NCI-H2107 (cell line): ENCODE measurements around the gene MANSC1.
"Not testable (repeated sequence)": the region's sequence is repeated elsewhere in the genome, so short reads cannot be mapped to it uniquely, and the experiment has no call there.

ENCODE experiments used
- DNase-seq: peaks from one replicate; lab custom pipeline; 2025; lab: John Stamatoyannopoulos, UW

Gene MANSC1

DNA sequence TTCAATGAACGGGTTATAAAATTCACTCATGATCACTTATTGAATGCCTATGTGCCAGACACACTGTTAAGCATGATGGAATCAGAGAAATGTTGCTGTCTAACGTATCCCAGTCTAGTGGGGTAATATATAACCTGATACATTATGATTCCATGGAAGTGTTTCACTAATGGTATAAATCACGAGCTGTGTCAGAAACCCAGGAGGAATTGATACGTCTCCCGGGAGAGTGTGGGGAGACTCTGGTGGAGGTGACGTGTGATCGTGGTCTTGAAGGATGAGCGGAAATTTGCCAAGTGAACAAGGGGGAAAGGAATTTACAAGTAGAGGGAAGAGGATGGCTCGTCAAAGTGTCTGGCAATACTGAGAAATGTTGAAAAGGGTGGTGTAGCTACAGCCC is 26.5 kb downstream of the MANSC1 start:
- no peak for DNase-seq

DNA sequence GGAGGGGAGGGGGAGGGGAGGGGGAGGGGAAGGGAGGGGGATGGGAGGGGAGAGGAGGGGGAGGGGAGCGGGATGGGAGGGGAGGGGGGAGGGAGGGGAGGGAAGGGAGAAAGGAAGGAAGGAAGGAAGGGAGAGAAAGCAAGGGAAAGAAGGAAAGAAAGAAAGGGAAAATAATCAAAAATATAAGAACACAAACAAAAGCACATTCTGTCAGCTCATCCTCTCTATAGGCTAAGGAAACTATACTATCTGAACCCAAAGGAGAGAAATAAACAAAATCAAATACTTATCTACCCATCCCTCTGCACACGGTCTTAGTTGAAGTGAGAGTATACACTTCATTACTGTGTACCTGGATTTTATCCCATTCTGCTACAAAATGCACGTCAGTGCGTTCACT is 26.9 kb downstream of the MANSC1 start:
- no peak for DNase-seq

DNA sequence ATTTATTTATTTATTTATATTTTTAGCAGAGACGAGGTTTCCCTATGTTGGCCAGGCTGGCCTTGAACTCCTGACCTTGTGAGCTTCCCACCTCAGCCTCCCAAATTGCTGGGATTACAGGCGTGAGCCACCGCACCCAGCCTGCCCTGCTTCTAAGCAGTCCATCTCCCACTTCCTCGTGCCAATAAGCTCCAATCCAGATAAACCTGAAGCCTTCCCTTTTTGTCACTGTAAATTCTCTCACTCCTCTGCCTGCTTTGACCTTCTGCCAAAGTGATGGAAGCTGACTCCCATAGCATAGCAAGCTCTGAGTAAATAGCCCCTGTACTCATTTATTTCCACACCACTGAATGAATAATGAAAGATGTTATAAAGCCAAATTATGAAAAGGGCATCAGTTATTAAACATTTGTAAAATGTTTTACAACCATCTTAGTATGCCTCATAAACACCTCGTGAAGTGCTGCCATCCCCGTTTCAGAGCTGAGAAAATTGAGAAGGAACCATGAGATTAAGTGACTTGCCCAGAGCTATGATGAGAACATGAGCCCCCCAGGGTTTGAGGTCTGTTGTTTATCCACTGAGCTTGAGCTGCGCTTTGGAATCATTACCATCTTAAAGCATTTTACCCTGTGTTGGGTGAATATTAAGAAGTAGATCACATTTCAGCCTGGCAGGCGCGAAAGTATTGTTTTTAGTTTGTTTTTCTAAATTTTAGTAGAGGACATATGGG is 30.4 kb downstream of the MANSC1 start:
- DNase-seq, result no peak

DNA sequence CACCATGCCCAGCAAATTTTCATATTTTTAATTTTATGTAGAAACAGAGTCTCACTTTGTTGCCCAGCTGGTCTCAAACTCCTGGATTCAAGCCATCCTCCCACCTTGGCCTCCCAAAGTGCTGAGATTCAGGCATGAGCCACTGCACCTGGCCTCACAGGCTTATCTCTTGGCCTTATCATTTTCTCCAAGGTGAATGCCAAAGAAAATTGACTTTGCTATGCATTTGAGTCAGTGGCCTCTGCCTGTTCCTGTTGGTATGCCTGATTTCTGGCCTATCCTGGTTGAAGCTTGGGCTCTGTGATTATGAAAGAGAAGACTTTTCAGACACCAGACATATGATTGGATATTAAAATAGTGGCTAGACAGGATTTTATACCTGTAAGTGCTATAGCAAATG is 34.2 kb downstream of the MANSC1 start:
- DNase-seq, result no peak

DNA sequence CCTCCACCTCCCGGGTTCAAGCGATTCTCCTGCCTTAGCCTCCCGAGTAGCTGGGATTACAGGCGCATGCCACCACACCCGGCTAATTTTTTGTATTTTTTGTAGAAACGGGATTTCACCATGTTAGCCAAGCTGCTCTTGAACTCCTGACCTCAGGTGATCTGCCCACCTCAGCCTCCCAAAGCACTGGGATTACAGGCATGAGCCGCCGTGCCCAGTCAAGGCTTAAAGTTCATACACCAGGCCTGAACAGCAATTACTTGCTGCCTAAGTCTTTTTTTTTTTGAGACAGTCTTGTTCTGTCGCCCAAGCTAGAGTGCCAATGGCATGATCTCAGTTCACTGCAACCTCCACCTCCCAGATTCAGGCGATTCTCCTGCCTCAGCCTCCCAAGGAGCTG is 39.3 kb downstream of the MANSC1 start:
- not testable (repeated sequence) for DNase-seq

DNA sequence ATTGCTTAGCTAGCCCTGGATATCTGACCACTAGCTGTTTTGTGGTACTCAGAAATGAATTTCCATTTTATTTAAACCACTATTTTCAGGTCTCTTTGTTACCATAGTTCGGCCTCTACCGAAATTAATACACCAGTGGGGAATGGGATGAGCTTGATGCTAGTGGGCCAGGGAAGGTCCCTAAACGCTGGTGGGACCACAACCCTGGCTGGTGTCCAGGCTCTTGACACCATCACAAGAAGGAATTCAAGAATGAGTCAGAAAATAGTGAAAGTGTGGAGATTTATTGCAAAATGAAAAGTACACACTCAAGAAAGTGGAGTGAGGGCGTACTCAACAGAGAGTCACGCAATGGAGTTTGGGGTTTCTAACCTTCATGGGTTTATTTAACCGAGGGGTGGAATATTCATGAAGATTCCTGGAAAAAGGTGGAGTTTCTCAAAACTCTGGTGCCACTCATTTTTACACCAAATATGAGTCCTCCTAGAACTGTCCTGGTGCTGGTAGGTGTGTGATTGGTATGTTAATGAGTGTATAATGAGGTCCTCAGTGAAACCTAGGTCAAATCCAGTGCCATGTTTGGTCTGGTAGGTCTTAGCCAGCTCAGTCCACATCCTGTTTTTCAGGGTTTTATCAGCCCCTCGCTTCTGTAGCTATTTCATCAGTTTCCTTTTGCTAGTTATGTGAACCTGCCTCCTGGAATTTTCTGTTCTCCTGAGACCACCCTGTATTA is 44.3 kb downstream of the MANSC1 start:
- no peak for DNase-seq

DNA sequence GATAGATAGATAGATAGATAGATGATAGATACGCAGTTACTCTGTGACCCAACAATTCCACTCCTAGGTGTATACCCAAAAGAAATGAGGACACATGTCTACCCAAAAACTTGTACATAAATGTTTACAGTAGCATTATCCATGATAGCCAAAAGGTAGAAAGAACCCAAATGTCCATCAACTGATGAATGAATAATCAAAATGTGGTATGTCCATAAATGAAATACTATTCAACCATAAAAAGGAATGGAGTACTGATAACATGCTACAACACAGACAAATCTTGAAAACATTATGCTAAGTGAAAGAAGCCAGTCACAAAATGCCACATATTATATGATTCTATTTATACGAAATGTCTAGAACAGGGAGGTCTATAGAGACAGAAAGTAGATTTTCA is 47.1 kb downstream of the MANSC1 start:
- no peak for DNase-seq

DNA sequence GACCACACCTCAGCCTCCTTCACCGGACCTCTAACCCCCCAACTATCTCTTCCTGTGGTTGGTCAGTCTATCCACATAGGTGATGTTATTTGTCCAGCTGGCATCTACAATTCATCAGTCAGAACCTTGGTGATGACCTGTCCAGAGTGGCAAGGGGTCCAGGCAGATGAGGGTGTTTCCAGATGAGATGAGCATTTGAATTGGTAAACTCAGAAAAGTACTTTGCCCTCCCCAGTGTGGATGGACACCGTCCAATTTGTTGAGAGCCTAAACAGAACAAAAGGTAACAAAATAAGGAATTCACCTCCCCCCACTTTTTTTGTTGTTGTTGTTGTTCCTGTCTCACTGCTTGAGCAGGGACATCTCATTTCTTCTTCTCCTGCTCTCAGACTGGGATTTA is 48.9 kb downstream of the MANSC1 start:
- DNase-seq, result no peak

DNA sequence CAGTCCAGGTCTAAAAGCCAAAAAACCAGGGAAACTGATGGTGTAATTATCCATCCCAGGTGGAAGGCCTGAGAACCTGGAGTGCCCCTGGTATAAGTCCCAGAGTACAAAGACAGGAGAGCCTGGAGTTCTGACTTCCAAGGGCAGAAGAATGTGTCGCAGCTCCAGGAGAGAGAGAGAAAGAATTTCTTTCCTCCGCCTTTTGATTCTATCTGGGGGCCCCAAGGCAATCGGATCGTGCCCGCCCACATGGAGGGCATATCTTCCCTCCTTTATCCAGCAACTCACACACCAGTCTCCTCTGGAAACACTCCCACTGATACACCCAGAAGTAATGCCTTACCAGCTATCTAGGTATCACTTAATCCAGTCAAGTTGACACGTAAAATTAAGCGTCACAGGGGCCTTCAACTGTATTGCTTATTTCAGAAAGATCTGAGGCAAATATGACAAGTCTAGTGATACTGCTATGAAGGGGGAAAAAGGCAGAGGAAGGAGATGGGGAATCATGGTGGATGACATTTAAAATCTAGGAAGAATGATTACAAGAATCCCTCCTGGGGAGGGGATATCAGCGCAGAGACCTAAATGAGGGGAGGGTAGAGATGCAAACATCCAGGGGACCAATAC is 52.7 kb downstream of the MANSC1 start:
- DNase-seq, result no peak

DNA sequence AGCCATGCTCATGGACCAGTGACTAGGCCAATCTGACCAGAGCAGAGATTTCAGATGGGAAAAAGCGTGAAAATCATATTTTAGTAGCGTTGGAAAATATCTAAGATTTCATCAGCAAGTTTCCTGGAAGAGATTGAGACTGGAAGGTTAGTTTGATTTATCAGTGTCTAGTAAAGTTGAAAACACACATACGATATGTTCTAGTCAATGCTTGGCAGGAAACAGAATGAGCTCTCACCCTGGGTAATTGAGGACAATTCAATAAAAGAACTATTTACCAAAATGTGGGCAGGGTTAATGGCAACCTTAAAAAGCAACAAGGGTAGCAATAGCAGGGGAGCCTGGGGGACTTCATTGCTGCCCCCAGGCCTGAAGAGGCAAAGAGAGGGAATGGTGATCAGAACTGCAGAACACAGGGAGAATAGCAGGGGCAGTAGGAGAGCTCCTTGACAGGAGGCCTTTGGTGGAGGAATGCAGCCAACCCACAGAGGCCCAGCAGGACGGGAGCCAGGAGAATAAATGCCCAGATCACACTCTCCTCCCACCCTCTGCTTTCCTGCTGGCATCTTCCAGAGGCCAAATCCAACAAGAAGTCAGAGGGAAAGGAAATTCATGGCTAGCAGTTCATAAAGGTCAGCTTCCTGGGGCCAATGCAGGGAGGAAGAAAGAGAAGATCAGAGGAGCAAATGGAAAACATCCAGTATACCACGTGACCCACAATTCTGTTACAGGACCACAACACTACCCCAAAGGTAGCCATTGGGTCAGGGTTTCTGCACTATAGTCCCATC is 55.6 kb downstream of the MANSC1 start:
- no peak for DNase-seq

DNA sequence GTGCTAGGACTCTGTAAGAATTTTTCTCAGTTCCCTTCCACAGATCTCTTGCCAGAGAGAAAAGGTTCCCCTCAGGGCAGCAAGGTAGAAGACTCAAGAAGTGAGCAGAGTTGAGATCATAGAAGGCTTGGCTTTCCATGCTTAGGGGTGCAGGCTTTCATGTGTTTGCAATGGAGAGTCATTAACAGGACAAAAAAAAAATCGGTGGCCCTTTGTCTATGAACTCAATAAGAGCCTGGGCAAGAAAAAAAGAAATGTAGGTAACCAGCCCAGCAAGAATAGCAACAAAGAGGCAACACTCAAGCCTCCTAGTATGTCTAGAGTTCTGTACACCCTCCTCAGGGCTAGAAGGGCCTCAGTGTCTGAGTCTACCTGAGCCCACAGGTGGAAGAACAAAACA is 59.8 kb downstream of the MANSC1 start:
- DNase-seq, result no peak

DNA sequence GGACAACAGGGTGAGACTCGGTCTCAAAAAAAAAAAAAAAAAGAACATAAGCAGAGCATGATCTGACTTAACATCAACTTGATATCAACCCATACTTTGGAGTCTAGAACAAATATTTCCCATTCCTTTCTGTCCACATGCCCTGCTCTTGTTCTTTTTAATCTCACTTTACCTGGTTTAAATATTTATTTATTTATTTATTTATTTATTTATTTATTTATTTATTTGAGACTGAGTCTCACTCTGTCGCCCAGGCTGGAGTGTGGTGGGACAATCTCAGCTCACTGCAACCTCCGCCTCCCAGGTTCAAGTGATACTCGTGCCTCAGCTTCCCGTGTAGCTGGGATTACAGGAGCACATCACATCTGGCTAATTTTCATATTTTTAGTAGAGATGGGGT is 63.6 kb downstream of the MANSC1 start:
- DNase-seq, result no peak

DNA sequence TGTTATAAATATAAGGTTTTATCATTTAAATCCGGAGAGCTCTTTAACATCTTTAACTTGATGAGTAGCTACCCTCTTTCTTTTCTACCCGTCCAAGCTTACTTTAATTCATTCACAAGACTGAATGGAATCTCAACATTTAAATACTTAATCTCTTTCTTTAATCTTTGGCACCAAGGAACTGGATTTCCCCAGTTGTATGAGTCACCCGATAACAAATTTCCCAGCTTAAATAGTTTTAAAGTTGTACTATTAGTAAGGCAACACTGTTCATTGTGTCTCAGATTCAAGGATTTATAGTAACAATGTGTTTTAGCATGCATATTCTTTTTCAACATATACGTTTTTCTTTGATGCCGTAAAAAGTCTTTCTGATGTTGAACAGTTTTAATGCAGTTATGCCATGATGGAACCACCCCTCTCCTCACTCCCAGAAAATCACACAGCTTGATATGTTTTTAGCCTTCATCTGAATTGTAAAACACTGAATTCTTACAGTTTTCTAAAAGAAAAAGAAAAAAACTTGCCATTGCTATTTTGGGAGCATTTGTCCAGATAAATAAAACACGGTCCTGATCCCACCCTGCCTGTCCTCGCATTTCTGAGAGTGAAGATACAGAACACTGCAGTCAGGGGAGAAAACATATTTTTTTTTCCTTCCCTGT is 67.1 kb downstream of the MANSC1 start:
- no peak for DNase-seq

DNA sequence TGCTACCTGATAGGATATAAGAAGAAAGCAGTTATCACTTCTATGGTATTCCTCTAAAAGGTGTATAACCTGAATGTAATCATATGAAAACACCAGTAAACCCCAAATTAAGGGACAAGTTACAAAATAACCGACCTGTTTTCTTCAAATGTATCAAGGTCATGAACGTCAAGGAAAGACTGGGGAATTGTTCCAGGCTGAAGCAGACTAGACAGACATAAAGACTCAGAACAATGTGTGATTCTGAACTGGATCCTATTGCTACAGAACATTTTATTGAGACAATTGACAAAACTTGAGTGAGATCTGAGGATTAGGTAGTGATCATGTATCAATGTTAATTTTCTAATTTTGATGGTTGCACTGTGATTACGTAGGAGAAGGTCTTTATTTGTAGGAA is 67.8 kb downstream of the MANSC1 start:
- no peak for DNase-seq

DNA sequence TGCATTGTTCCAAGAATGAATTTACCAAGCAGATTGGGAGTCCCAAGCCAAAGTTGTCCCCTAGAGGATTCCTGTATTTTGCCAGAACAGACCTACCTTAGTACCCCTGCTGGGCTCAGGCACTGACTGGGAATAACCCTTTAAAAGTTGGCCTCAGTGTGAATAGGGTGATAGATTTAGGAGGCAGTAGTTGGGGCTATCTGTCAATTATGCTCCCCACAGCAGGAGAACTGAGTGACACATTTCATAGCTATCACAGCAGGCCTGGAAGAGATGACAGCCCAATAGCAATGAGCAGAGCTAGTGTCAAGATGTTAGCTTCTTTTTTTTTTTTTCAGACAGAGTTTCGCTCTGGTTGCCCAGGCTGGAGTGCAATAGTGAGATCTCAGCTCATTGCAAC is 68.9 kb downstream of the MANSC1 start:
- no peak for DNase-seq

DNA sequence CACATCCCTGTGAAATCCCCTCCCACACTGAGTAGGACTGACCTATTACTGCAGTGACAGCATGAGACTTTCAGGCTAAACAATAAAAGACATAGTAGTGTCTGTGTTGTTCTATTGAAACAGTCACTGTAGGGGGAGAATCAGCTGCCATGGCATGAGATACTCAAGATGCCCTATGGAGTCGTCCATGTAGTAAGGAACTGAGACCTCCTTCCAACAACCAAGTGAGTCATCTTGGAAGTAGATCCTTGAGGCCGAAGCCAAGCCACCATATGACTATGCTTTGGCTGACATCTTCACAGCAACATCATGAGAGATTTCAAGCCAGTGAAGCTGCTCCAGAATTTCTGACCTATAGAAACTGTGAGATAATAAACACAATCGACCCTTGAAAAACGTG is 71.1 kb downstream of the MANSC1 start:
- no peak for DNase-seq
